Osteocyte (in vitro differentiated cells): ENCODE data around the gene CDK4. TPM values are rescaled to one million over a fixed set of nuclear protein-coding genes. Genes with fewer than 3 reads are reported as not detected.

Experiments used
- DNase-seq: peaks from one replicate; pipeline ENCODE4 v3.0.0; 2021; ENCODE audit warnings: mixed read lengths; ENCODE audit not compliant: unreplicated experiment; ENCODE audit errors: extremely low spot score
- H3K27ac Mint-ChIP-seq: one replicate; pipeline ENCODE4 v1.8.0; 2021; ENCODE audit warnings: mild to moderate bottlenecking, mixed read lengths; ENCODE audit not compliant: unreplicated experiment
- H3K27me3 Mint-ChIP-seq: one replicate; pipeline ENCODE4 v1.8.0; 2021; ENCODE audit warnings: mixed read lengths; ENCODE audit not compliant: unreplicated experiment
- H3K36me3 Mint-ChIP-seq: one replicate; pipeline ENCODE4 v1.8.0; 2021; ENCODE audit warnings: mixed read lengths; ENCODE audit not compliant: unreplicated experiment
- H3K4me1 Mint-ChIP-seq: one replicate; pipeline ENCODE4 v1.8.0; 2021; ENCODE audit warnings: mixed read lengths; ENCODE audit not compliant: unreplicated experiment
- H3K4me3 Mint-ChIP-seq: one replicate; pipeline ENCODE4 v1.8.0; 2021; ENCODE audit warnings: mild to moderate bottlenecking, moderate library complexity, mixed read lengths; ENCODE audit not compliant: unreplicated experiment
- H3K9me3 Mint-ChIP-seq: one replicate; pipeline ENCODE4 v1.8.0; 2021; ENCODE audit warnings: mixed read lengths; ENCODE audit not compliant: unreplicated experiment
- total RNA-seq: library from RNA; stranded (reverse); gene quantifications from 2 replicates; pipeline ENCODE4 v1.2.1, GENCODE V29; 2021
- TF ChIP-seq, protein P1 (sequence below): fragments of 200-600 bp; sonication (generic); IDR thresholded peaks from 2 replicates; pipeline ENCODE4 v1.5.0; 2021; ENCODE audit warnings: antibody characterized with exemption, mild to moderate bottlenecking, moderate library complexity

The CDK4 gene
- total RNA-seq, 1 donor from 2014 or later = 142 TPM

DNA sequence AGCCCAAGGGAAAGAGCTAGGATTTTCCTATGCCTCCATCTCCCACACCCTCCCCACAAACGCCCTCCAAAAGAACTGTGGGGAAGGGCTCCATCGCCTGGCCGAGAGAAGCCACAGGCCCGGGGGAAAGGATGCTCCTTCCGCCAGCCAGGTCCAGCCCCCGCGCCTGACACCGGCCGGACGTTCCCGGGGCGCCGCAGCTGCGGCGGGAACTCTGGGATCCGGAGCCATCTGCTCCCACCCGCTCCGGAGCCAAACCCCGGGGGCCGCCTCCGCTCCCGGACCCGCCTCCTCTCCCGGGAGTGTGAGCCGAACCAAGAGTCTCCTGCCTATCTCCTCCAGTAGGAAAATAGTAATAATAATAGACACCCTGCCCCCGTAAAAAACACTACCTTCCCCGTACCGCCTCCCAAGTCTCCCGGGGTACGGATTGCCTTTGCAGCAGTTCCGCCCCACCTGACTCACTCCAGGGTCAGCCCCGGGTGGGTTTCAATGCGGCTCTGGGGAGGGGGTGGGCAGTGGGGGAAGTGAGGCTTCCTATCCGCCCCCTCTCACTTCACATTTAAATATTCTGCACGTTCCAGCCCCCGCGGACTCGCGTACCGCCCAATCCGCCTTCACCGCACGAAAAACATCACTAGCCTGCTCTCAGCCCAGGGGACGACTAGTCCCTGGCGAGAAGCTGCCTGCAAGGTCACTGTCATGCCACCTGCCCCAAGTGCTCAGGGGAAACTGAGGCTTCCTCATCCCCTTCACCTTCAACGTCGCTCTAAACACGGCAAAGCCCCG lies 16.0 kb downstream of the CDK4 start:
- Mint-ChIP-seq H3K9me3 (no peaks in the 10 kb centered on the region), H3K36me3 (no peaks in the 10 kb centered on the region), H3K4me1 (peaks cover 26% of the 10 kb centered on the region), H3K4me3 (peak overlapping the region; percentile 76), H3K27ac (no peak overlapping the region), H3K27me3 (peaks cover 73% of the 10 kb centered on the region)
- TF ChIP-seq, protein P1, sequence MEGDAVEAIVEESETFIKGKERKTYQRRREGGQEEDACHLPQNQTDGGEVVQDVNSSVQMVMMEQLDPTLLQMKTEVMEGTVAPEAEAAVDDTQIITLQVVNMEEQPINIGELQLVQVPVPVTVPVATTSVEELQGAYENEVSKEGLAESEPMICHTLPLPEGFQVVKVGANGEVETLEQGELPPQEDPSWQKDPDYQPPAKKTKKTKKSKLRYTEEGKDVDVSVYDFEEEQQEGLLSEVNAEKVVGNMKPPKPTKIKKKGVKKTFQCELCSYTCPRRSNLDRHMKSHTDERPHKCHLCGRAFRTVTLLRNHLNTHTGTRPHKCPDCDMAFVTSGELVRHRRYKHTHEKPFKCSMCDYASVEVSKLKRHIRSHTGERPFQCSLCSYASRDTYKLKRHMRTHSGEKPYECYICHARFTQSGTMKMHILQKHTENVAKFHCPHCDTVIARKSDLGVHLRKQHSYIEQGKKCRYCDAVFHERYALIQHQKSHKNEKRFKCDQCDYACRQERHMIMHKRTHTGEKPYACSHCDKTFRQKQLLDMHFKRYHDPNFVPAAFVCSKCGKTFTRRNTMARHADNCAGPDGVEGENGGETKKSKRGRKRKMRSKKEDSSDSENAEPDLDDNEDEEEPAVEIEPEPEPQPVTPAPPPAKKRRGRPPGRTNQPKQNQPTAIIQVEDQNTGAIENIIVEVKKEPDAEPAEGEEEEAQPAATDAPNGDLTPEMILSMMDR = peak; percentile 57
- no peak for DNase-seq

- H3K4me1 Mint-ChIP-seq = peaks cover 26% of the 10 kb centered on the region
- DNase-seq = no peak
- H3K27ac Mint-ChIP-seq = no peak overlapping the region
- no peaks in the 10 kb centered on the region for H3K36me3 Mint-ChIP-seq
- H3K27me3 Mint-ChIP-seq = peaks cover 65% of the 10 kb centered on the region
- TF ChIP-seq, protein P1 = no peak
- no peaks in the 10 kb centered on the region for H3K9me3 Mint-ChIP-seq
- peak overlapping the region; percentile 26 for H3K4me3 Mint-ChIP-seq
Measured at GRCh38 chr12:57735198-57735855, 16.8 kb downstream of the CDK4 start.

DNA sequence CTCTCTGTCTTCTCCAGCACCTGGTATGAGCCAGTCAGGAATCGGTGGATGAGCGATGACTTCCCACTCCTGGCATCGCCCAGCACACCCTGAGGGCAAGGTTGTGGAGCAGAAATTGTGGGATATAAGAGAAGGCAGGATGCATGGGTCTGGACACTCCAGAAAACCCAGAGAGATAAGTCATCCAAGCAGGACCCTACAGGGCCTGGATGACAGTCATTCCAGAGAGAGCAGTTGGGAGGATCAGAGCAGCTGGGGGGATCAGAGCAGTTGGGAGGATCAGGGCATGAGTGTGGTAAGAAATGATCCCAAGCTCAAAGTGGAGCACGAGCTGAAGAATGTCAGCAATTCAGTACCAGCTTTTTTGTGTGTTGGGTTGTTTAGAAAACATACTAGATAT lies 17.5 kb downstream of the CDK4 start:
- Mint-ChIP-seq H3K4me1 (peaks cover 26% of the 10 kb centered on the region), H3K36me3 (no peaks in the 10 kb centered on the region), H3K27me3 (peaks cover 60% of the 10 kb centered on the region), H3K9me3 (no peaks in the 10 kb centered on the region), H3K4me3 (no peak overlapping the region), H3K27ac (no peak overlapping the region)
- no peak for DNase-seq
- TF ChIP-seq, protein P1 = no peak

- H3K27ac Mint-ChIP-seq = no peak overlapping the region
- no peaks in the 10 kb centered on the region for H3K36me3 Mint-ChIP-seq
- peaks cover 53% of the 10 kb centered on the region for H3K27me3 Mint-ChIP-seq
- no peaks in the 10 kb centered on the region for H3K9me3 Mint-ChIP-seq
- DNase-seq = no peak
- peaks cover 21% of the 10 kb centered on the region for H3K4me1 Mint-ChIP-seq
- H3K4me3 Mint-ChIP-seq = no peak overlapping the region
- TF ChIP-seq, protein P1 = no peak
Measured at GRCh38 chr12:57733928-57734327, 18.2 kb downstream of the CDK4 start.
